GM19238 (cell line): ENCODE data around the gene SLC16A10.
A peak's percentile ranks its signal among the peaks of the same experiment; 100 is the strongest.
"Not testable (repeated sequence)": the region's sequence is repeated elsewhere in the genome, so short reads cannot be mapped to it uniquely, and the experiment has no call there.

ENCODE experiments used
- DNase-seq: peaks from one replicate; pipeline ENCODE4 v3.0.0; 2011; ENCODE audit warnings: low spot score; ENCODE audit not compliant: insufficient read length

The SLC16A10 gene

DNA sequence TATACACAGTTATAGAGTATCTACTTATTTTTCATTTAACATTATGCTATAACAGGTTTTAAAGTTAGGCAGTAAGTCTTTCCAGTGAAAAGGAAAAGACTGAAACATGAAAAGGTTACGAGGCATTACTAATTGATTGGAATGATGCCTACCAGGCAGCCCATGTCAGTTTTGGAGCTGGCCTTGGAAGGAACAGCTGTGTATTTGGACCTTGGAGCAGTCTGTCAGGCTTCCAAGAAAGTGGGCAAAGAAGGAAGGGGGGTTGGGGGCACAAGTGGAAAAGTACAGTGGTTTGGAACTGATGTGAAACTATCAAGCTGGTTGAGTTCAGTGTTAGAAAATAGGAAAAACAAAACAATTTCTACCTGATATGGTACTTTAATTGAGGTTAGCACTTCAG is 41.7 kb downstream of the SLC16A10 start:
- no peak for DNase-seq

DNA sequence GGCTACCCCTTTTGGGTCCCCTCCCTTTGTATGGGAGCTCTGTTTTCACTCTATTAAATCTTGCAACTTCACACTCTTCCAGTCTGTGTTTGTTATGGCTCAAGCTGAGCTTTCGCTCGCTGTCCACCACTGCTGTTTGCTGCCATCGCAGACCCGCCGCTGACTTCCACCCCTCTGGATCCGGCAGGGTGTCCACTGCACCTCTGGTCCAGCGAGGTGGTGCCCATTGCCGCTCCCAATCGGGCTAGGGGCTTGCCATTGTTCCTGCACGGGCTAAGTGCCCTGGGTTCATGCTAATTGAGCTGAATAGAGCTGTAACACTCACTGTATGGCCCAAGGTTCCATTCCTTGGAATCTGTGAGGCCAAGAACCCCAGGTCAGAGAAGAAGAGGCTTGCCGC is 43.7 kb downstream of the SLC16A10 start:
- DNase-seq: not testable (repeated sequence)

DNA sequence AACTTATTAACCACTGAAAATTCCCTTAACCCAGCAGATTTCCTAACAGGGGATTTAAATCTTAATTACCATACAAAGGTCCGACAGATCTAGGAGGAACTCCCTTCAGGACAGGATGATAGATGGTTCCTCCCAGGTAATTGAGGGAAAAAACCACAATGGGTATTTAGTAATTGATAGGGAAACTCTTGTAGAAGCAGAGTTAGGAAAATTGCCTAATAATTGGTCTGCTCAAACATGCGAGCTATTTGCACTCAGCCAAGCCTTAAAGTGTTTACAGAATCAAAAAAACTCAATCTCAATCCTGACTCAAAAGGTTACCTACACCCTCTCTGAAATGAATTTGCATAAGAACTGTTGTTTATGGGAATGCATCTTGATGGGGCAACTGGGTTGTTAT is 45.4 kb downstream of the SLC16A10 start:
- DNase-seq: not testable (repeated sequence)

DNA sequence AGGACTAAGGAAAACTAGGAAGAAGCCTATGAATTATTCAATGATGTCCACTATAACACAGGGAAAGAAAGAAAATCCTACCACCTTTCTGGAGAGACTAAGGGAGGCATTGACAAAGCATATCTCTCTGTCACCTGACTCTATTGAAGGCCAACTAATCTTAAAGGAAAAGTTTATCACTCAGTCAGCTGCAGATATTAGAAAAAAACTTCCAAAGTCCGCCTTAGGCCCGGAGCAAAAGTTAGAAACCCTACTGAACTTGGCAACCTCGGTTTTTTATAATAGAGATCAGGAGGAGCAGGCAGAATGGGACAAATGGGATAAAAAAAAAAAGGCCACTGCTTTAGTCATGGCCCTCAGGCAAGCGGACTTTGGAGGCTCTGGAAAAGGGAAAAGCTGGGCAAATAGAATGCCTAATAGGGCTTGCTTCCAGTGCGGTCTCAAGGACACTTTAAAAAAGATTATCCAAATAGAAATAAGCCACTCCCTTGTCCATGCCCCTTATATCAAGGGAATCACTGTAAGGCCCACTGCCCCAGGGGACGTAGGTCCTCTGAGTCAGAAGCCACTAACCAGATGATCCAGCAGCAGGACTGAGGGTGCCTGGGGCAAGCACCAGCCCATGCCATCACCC is 47.0 kb downstream of the SLC16A10 start:
- not testable (repeated sequence) for DNase-seq

DNA sequence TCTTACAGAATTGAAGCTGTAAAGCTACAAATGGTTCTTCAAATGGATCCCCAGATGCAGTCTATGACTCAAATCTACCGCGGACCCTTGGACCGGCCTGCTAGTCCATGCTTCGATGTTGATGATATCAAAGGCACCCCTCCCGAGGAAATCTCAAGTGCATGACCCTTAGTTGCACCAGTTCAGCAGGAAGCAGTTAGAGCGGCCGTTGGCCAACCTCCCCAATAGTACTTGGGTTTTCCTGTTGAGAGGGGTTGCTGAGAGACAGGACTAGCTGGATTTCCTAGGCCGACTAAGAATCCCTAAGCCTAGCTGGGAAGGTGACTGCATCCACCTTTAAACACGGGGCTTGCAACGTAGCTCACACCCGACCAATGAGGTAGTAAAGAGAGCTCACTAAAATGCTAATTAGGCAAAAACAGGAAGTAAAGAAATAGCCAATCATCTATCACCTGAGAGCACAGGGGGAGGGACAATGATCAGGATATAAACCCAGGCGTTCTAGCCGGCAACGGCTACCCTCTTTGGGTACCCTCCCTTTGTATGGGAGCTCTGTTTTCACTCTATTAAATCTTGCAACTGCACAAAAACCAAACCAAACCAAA is 50.3 kb downstream of the SLC16A10 start:
- DNase-seq: not testable (repeated sequence)

DNA sequence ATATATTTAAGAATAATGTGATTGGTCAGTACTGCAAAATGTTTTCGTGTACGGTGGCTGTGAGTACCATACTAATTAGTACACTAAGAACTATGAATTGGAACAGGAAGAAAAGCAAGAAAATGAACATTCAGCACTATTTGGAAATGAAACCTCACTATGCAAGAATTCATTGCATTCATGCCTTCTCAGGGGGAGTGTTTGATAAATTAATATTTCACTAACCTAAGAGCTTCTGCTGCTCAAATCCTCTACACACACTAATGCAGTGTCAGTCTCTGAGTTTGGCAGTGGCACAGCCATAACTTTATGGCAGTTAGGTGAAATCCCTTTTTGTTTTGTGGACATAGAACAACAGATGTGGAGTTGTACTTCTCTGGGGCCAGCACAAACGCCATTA is 60.1 kb downstream of the SLC16A10 start:
- no peak for DNase-seq

DNA sequence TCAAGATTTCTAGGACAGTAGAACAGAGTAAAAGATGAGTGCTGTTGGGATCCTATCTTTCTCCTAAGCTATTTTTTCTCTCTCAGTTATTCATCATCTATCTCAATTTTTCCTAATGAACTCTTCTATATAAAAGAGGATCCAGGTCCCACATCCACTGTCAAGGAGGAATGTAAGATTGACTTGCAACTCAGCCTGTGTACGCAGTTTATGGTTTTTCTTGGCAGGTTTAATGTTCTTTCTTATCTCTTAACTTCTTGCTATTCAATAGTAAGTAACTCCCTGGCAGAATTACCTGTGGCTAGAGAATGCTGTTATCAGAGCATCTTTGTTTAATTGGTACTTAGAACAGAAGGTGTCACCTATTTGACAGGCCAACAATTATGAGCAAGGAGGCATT is 60.8 kb downstream of the SLC16A10 start:
- DNase-seq: no peak

DNA sequence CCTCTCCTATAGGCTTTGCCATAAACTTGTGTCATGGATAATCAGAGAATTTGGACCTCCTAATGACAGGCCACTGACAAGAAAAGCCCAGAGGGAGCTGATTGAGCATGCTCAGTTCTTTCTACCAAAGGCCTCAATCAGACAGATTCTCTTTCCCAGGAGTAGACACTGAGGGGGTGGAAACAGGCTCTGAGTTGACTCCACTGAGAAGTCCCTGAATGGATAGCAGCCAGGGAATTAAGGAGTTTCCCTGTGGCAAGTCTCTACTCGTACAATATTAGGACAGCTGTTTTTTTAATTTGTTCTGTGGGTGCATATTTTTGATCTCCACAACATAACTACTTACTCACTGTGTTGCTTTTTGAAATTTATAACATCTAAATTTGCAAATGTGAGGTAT is 63.3 kb downstream of the SLC16A10 start:
- DNase-seq: no peak

DNA sequence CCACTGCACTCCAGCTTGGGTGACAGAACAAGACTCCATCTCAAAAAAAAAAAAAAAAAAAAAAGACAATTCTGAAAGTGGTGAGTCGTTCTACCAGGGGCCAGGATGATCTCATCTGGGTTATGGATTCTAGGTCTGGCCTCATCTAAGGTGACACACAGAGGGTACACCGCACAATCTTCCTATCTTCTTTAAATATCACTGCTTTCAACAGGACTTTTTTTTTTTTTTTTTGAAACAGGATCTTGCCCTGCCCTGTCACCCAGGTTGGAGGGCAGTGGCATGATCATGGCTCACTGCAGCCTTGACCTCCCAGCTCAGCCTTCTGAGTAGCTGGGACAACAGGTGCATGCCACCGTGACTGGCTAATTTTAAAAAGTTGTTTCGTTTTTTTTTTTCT is 67.7 kb downstream of the SLC16A10 start:
- DNase-seq: no peak

DNA sequence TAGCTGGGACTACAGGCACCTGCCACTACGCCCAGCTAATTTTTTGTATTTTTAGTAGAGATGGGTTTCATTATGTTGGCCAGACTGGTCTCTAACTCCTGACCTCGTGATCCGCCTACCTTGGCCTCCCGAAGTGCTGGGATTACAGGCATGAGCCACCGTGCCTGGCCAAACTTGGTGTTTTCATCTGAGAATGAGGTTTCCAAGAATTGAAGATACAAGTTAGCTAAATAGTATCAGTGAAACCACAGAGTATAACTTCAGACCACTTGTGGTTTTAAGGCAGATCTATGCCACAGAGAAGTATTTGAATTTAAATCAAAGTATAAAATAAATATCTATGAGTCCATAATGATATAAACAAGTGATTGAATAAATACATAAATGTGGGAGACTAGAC is 70.1 kb downstream of the SLC16A10 start:
- DNase-seq: no peak

DNA sequence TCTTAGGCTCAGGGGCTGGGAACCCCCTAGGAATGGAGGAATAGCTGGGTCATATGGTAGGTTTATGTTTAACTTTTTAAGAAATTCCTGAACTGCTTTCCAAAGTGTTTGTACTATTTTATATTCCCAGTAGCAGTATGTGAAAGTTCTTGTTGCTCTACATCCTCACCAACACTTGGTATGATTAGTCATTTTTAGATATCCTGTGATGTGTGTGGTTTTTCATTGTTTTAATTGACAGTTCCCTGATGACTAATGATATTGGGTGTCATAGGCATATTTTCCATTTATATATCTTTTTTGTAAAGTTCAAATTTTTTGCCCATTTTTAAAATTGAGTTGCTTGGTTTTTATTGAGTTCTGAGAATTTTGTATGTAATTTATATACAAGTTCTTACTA is 72.3 kb downstream of the SLC16A10 start:
- no peak for DNase-seq

DNA sequence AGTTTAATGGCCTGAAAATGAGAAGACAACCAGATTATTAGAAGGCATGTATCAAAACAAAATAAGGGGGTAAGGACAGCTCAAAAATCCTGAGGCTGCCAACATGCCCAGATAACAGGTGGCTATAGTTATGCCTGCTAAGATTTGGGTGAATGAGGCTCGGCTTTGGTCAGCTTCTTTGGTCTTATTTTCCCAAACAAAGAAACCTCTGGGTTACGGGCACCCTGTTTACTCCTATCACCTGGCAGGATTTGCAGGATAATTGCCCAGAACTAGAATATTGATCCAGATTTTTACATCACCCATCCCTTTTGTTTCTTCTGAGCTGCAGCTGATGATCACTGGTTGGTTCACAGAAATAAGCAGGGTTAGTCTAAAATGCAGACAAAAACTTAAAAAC is 74.3 kb downstream of the SLC16A10 start:
- no peak for DNase-seq

DNA sequence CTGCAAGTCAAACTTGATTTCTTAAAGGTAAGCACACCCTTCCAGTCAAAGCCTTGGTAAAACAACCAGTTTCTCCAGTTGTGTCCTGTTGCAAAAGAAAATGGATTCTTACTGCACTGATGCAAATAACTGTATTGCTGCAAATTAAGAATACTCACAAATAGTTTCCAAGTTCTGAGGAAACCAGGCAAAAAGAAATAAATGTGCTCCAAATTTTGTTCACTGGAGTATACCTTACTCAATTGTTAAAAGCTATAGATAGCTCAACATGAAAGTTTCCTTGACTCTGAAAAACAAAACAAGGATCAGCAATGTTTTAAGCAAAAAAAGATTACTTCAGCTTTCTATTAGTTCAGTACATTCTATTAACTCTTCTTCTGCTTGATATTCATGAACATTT is 75.2 kb downstream of the SLC16A10 start:
- no peak for DNase-seq

DNA sequence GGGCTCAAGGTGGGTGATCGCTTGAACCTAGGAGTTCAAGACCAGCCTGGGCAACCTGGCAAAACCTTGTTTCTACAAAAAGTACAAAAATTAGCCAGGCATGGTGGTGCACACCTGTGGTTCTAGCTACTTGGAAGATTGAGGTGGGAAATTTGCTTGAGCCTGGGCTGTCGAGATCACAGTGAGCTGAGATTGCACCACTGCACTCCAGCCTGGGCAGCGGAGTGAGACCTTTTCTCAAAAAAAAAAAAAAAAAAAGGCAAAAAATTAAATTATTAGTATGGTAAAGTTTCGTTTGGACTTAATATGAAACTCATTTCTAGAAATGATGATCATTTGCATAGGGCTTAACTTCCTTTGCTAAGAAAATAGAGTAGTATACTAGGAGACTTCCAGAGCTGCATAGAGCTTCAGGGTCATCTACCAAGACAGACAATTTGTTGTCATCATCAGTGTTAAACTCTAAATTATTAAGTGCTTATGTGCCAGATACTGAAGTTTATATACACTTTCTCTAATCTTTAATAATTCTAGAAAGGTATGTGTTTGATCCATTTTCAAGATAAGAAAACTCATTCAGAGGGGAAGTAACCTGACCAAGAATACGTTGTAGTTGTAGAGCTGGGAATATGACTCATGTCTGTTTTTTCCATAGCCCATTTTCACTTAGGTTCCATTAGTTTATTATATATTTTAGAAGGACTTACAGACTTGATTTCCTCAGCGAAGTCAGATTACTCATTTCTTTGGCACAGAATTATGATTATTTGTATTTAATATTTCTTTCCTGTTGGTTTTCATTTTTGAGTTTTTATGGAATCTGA is 84.5 kb downstream of the SLC16A10 start:
- peak; percentile 9 for DNase-seq

DNA sequence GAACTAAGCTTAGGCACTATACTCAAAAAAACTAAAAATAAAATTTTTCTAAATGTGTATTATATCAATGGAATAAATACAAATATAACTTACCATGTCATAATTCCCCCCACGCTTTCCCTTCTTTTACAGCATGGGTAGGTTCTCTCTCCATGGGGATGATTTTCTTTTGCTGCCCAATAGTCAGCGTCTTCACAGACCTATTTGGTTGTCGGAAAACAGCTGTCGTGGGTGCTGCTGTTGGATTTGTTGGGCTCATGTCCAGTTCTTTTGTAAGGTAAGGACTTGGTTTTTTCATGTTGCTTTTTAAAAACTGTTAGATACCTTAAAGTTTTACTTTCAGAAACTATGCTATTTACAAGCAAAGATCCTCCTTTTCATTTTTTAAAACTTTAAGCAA is 85.3 kb downstream of the SLC16A10 start:
- no peak for DNase-seq

DNA sequence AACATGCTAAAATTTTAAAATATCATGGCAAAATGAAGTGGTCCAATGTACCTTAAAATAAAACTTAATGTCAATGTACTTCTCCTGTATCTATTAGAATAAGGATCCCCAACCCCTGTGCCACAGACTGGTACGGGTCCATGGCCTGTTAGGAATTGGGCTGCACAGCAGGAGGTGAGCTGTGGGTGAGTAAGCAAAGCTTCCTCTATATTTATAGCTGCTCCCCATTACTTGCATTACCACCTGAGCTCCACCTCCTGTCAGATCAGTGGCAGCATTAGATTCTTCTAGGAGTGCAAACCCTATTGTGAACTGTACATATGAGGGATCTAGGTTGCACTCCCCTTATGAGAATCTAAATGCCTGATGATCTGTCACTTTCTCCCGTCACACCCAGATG is 86.0 kb downstream of the SLC16A10 start:
- no peak for DNase-seq

DNA sequence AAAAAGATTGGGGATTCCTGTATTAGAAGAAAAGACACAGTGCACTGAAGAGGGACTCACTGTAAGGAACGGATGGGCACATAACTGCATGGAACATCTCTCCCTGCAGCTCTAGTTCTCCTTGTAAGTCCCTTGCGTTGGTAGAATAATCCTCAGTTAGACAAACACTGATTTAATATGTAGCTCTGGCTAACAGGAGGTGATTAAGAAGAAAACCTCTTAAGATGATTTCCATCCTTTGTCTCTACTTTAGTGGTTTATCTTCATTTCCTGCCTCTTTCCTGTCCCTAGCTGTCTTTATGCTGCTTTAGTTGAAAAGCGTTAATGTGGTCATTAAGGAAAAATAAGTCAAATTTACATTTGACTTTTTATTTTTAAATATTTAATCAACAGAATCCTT is 86.6 kb downstream of the SLC16A10 start:
- DNase-seq: no peak

DNA sequence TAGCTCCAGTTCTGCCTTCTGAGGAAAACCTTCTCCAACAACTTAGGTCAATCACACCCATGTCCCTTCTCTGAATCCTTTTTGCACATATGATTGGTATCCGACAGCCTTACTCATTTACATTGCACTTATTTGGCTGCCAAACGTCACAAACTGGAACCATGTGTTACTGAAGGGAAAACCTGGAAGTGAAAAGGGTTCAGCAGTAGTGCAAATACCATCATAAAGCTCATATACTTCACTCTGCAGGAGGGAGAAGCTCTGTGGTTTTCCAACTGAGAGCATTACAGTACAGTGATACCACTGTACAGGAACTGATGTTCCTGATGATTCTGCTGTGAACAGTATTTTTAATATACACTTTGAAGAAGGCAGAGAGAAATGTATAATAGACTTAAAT is 87.8 kb downstream of the SLC16A10 start:
- DNase-seq: no peak

DNA sequence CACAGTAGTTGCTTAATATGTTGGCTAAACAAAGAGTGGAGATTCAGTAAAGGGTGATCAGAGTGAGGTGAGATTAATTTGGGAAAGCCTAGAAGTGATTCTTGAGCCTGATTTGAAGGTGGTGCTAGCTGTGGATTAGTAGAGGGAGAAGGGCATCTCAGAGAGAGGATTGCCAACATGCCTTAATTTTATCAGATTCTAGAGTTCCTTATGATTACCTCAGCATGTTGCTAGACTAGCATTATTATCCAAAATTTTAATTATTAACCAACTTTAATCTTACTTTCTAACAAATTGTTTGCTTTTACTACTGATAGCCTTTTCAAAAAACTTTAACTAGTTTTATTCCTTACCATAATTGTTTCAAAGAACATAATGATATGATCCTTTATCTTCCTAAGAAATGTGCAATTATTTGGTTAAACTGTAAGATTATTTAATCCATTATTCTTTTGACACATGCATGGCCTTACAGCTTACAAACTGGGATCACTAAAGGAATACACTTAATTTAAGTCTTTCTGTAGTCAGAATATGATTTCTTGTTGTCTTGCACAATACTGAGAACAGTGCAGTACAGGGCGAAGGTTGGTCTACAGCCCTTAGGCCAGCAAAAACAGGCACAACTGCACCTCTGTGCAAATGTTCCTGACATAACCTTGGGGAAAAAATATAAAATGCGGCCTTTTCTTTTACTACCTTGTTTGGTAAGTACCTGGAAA is 88.9 kb downstream of the SLC16A10 start:
- DNase-seq: no peak

DNA sequence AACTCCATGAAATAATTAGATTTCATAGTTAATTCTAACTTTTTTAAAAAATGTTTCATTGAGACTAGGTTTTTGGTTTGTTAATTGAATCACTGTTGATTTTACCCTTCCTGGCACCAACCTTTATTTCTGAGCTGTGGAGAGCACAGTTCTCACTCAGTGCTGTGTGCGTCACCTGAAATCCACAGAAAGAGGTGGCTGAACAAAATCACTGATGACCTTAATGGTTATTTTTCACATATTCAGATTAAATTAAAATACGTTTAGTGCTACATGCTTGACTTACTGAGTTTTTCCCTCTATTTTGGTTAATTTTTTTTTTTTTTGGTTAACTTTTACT is 89.4 kb downstream of the SLC16A10 start:
- DNase-seq: no peak

DNA sequence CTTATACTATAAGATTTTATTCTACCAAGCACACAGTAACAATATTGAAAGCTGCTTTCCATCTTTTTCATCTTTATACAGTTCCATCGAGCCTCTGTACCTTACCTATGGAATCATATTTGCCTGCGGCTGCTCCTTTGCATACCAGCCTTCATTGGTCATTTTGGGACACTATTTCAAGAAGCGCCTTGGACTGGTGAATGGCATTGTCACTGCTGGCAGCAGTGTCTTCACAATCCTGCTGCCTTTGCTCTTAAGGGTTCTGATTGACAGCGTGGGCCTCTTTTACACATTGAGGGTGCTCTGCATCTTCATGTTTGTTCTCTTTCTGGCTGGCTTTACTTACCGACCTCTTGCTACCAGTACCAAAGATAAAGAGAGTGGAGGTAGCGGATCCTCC is 89.8 kb downstream of the SLC16A10 start:
- DNase-seq: no peak
